DMS53 (cell line): ENCODE data around the gene DYNC1H1.

Experiments
- DNase-seq: peaks from one replicate; lab custom pipeline; 2025; lab: John Stamatoyannopoulos, UW

DYNC1H1 gene

DNA sequence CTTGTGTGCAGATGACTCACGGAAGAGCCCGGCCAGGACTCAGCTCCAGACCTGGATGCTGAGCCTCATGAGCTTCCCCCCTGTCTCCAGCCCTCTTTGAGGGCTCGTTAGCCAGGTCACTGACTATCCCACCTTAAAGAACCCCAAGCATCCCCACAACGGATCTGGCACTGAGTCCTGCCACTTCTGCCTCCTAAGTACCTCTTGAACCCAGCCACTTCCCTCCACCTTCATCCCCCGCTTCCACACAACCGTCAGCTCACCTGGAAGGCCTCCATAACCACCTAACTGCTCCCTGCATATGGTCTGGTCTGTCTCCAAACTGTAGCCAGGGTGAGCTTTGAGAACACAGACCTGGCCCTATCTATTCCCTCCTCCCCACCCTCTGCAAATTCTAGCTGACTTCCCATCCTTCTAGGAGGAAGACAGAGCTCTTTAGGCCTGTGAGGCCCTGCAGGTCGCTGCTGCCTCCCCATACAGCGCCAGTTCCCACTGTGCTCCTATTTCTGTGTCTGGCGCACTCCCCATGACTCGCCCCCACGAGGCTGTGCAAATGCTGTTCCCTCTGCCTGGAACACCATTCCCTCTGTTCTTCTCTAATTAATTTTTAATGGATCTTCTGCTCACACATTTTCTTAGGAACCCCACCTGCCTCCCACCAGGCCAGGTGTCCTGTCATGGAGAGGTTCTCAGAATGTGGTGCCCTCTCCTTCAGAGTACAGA lies 125.4 kb downstream of the DYNC1H1 start:
- DNase-seq: no peak

GRCh38 chr14:102090713-102091112 lies 126.3 kb downstream of the DYNC1H1 start:
- DNase-seq: no peak

DNA sequence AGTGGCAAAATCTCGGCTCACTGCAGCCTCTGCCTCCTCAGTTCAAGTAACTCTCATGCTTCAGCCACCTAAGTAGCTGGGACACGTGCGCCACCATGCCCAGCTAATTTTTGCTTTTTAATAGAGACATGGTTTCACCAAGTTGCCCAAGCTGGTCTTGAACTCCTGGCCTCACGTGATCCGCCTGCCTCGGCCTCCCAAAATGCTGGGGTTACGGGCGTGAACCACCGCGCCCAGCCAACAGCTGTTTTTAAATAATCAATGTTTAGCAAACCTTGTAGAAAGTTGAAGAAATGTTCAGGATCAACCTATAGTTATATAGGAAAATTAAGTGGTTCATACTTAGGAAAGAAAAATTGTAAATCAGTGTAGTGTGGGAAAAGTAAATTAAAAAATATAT lies 128.4 kb downstream of the DYNC1H1 start:
- no peak for DNase-seq

GRCh38 chr14:102094101-102094500 lies 129.7 kb downstream of the DYNC1H1 start:
- DNase-seq: no peak

DNA sequence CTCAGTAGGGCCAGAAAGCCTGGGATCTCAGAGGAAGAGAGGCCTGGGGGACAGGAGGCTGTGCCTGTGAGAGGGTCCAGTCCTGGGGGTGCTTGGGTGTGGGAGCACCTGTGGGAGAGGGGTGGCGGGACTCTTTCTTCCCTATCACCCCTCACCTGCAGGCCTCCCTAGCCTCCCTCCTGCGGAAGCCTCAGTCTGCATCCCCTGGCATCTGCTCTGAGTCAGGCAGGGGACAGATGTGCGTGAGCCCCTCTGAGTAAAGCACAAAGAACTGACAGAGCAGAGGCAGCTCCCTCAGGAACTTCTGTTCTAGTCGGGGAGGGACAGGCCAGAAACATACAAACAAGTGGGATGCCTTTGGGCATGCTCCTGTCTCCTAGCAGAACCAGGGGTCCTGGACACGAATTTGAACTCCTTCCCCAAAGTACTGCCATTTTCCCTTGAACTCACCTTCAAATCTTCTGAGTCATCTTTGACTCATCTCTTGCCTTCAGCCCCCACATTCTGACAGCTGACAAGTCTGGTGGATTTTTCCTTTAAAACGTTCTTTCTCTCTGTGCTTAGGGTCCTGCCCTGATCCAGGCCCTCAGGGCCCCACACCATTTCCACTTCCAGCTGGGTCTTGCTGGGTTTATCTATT lies 131.0 kb downstream of the DYNC1H1 start:
- no peak for DNase-seq

GRCh38 chr14:102095871-102096568 lies 131.6 kb downstream of the DYNC1H1 start:
- no peak for DNase-seq

DNA sequence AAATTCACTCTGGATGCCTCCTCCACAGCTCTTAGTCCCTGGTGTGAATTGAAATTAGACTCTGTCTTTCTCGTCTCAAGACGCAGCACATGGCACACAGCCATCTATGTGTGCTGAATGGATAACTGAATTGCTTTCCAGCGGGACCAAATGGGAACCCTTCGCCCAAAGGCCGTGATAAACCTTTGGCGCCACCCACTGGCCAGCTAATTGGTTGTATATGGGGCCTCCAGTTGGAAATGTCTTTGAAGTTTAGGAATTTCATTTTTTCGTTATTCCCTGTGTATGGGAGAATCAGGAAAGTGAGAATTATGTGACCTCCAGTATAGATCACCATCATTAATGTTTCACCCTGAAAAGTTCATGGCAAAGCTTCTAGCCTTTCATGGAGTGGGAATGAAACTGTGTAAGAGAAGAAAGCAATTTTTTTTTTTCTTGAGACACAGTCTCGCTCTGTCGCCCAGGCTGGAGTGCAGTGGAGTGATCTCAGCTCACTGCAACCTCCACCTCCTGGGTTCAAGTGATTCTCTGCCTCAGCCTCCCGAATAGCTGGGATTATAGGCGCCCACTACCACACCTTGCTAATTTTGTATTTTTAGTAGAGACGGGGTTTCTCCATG lies 132.3 kb downstream of the DYNC1H1 start:
- peak; percentile 81 for DNase-seq

DNA sequence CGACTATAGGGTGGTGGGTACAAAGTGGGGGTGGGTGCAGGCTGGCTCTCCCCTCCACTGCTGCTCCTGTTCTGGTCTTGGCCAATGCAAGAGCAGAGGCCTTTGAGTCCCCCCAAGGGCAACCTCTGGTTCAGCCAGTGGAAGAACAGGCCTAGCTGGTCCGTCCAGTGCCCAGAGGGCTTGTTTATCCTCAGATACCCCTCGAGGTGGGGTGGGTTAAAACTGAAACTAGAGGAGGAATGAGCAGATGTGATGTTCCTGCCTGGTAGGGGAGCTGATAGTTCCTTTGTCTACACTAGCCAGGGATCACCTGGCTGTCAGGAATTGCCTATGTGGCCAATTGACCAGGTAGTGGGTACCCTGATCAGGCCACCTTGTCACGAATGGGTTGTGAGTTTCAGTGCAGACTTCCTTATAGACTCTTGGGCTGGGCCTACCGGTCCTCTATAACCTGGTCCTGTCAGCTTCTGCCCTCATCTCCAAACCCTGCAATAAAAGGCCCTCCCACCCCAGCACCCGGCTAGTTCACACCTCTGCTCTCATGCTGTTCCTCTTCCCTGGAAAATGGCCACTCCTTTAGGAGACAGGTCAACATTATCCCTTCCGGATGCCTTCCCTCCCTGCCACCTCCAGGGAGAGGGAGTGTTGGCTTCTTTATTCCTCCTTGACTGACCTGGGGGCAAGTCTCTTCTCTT lies 133.2 kb downstream of the DYNC1H1 start:
- peak; percentile 61 for DNase-seq

DNA sequence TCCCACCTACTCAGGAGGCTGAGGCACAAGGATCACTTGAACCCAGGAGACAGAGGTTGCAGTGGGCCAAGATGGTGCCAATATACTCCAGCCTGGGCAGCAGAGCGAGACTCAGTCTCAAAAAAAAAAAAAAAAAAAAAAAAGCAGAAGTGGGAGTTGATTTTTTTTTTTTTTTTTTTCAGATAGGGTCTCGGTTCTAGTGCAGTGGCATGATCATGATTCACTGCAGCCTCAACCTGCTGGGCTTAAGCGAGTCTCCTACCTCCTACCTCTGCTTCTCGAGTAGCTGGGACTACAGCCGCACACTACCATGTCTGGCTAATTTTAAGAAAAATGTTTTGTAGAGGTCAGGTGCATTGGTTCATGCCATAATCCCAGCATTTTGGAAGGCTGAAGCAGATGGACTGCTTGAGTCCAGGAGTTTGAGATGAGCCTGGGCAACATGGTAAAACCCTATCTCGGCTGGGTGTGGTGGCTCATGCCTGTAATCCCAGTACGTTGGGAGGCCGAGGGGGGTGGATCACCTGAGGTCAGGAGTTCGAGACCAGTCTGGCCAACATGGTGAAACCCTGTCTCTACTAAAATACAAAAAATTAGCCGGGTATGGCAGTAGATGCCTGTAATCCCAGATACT lies 138.8 kb downstream of the DYNC1H1 start:
- DNase-seq: no peak

DNA sequence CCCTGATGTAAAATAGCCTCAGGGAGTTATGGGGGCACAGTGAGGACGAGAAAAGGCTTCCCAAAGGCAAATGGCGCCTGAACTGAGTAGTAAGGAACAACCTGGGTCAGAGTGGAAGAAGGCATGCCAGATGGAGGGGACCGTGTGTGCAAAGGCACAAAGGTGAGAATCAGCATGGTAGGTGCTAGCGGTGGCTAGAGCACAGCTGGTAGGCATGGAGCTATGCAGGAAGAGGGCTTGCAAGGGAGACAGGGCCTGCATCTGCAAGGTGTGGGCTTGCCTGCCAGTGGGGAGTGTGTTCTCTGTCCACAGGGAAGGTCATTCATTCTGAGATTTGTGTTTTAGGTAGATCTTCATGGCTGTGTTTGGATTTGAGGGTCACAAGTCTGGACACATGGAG lies 141.0 kb downstream of the DYNC1H1 start:
- no peak for DNase-seq
